OCI-LY1 (cell line): ENCODE results near the gene OR2D2.
A peak's percentile ranks its signal among the peaks of the same experiment; 100 is the strongest.

Source experiments
- H2AFZ ChIP-seq: fragments of 200-600 bp; sonication (generic), shearing (Covaris generic); 2 replicates; pipeline ENCODE4 v1.6.0; 2014; ENCODE audit warnings: antibody characterized with exemption, mild to moderate bottlenecking, low read length
- H3F3A ChIP-seq: fragments of 200-600 bp; sonication (generic), shearing (Covaris generic); 2 replicates; pipeline ENCODE4 v1.6.0; 2014; ENCODE audit warnings: mild to moderate bottlenecking, antibody characterized with exemption, low read length, moderate library complexity; ENCODE audit not compliant: insufficient read depth
- H3K27ac ChIP-seq: fragments of 200-600 bp; sonication (generic); 2 replicates; pipeline ENCODE4 v1.5.1; 2014; ENCODE audit warnings: low read length, mixed run types, mild to moderate bottlenecking, low read depth; ENCODE audit not compliant: poor library complexity, severe bottlenecking
- H3K27me3 ChIP-seq: fragments of 200-600 bp; sonication (generic); 2 replicates; pipeline ENCODE4 v1.6.0; 2014; ENCODE audit warnings: antibody characterized with exemption, mild to moderate bottlenecking, low read length, moderate library complexity; ENCODE audit not compliant: insufficient read depth
- H3K36me3 ChIP-seq: fragments of 200-600 bp; sonication (generic); 2 replicates; pipeline ENCODE4 v1.6.1; 2014; ENCODE audit warnings: mild to moderate bottlenecking, antibody characterized with exemption, low read length, moderate library complexity, mixed read lengths; ENCODE audit not compliant: insufficient read depth
- H3K4me1 ChIP-seq: fragments of 200-600 bp; sonication (generic); 2 replicates; pipeline ENCODE4 v1.5.1; 2014; ENCODE audit warnings: mild to moderate bottlenecking, low read length, moderate library complexity; ENCODE audit not compliant: insufficient read depth, severe bottlenecking
- H3K4me2 ChIP-seq: fragments of 200-600 bp; sonication (generic), shearing (Covaris generic); 2 replicates; pipeline ENCODE4 v1.6.1; 2014; ENCODE audit warnings: low read length
- H3K4me3 ChIP-seq: fragments of 200-600 bp; sonication (generic); 2 replicates; pipeline ENCODE4 v1.5.1; 2014; ENCODE audit warnings: low read length, low read depth, mild to moderate bottlenecking, mixed read lengths; ENCODE audit not compliant: poor library complexity, severe bottlenecking
- H3K79me2 ChIP-seq: fragments of 200-600 bp; shearing (Covaris generic); 2 replicates; pipeline ENCODE4 v1.6.1; 2016; ENCODE audit warnings: mixed run types, low read length, mixed read lengths; ENCODE audit not compliant: insufficient read depth
- H3K9ac ChIP-seq: fragments of 200-600 bp; sonication (generic), shearing (Covaris generic); 2 replicates; pipeline ENCODE4 v1.6.1; 2014; ENCODE audit warnings: mild to moderate bottlenecking, low read length, mixed read lengths
- H3K9me2 ChIP-seq: fragments of 200-600 bp; sonication (generic), shearing (Covaris generic); 2 replicates; pipeline ENCODE4 v1.6.1; 2014; ENCODE audit warnings: low read depth, mild to moderate bottlenecking, low read length, mixed read lengths
- H3K9me3 ChIP-seq: fragments of 200-600 bp; shearing (Covaris generic); 2 replicates; pipeline ENCODE4 v1.6.1; 2014; ENCODE audit warnings: low read length, mixed read lengths
- H4K20me1 ChIP-seq: fragments of 200-600 bp; sonication (generic), shearing (Covaris generic); 2 replicates; pipeline ENCODE4 v1.6.0; 2016; ENCODE audit warnings: mild to moderate bottlenecking, low read length; ENCODE audit not compliant: insufficient read depth
- CTCF ChIP-seq: fragments of 200-600 bp; sonication (generic), shearing (Covaris generic); IDR thresholded peaks from 2 replicates; pipeline ENCODE4 v1.5.1; 2017; ENCODE audit warnings: mild to moderate bottlenecking, antibody characterized with exemption, low read length, moderate library complexity, mixed read lengths
- EZH2 ChIP-seq: fragments of 200-600 bp; sonication (generic), shearing (Covaris generic); IDR thresholded peaks from 2 replicates; pipeline ENCODE4 v1.8.0; 2017; ENCODE audit warnings: borderline replicate concordance, mixed run types, mild to moderate bottlenecking, antibody characterized with exemption, low read length, moderate library complexity, mixed read lengths

The OR2D2 gene

GRCh38 chr11:6926208-6927029 is 34.1 kb upstream of the OR2D2 start, which contains the start of gene ZNF215:
Gene ZNF215 (plus strand): TSS chr11:6926426. CDS start chr11:6932273, 5,847 bp downstream.
- H3K9ac ChIP-seq, result peak within 1 kb of the TSS; percentile 85
- H3F3A ChIP-seq, result no peaks in the 10 kb centered on the region
- peaks cover 34% of the 10 kb centered on the region for H3K4me1 ChIP-seq
- H2AFZ ChIP-seq, result peak within 1 kb of the TSS; percentile 12; the same call in 1 of the 2 replicates
- H3K79me2 ChIP-seq, result peaks cover 7% of the 10 kb centered on the region; the same call in 1 of the 2 replicates
- H4K20me1 ChIP-seq, result no peaks in the 10 kb centered on the region
- TF ChIP-seq EZH2 (no peak), CTCF (no peak)
- H3K36me3 ChIP-seq, result peaks cover 29% of the 10 kb centered on the region
- no peaks in the 10 kb centered on the region for H3K9me3 ChIP-seq
- peak within 1 kb of the TSS; percentile 92 for H3K4me3 ChIP-seq
- peak within 1 kb of the TSS; percentile 94 for H3K4me2 ChIP-seq
- H3K9me2 ChIP-seq, result no peaks in the 10 kb centered on the region
- peak within 1 kb of the TSS; percentile 80 for H3K27ac ChIP-seq
- no peaks in the 10 kb centered on the region for H3K27me3 ChIP-seq

- TF ChIP-seq CTCF (no peak), EZH2 (no peak)
- H3K36me3 ChIP-seq, result peaks cover 22% of the 10 kb centered on the region
- H3K4me2 ChIP-seq, result peak overlapping the region; percentile 94
- no peaks in the 10 kb centered on the region for H3K9me2 ChIP-seq
- H3K4me1 ChIP-seq, result peaks cover 34% of the 10 kb centered on the region
- H3F3A ChIP-seq, result no peaks in the 10 kb centered on the region
- peak overlapping the region; percentile 11; the same call in 1 of the 2 replicates for H2AFZ ChIP-seq
- H4K20me1 ChIP-seq, result no peaks in the 10 kb centered on the region
- H3K9ac ChIP-seq, result peak overlapping the region; percentile 85
- peak overlapping the region; percentile 92 for H3K4me3 ChIP-seq
- H3K9me3 ChIP-seq, result no peaks in the 10 kb centered on the region
- peak overlapping the region; percentile 80 for H3K27ac ChIP-seq
- H3K79me2 ChIP-seq, result peaks cover 7% of the 10 kb centered on the region; the same call in 1 of the 2 replicates
- H3K27me3 ChIP-seq, result no peaks in the 10 kb centered on the region
Measured at GRCh38 chr11:6925636-6926207, 33.4 kb upstream of the OR2D2 start.

- Histone ChIP-seq H3K9me2 (no peaks in the 10 kb centered on the region), H2AFZ (no peak overlapping the region), H3K79me2 (peaks cover 7% of the 10 kb centered on the region; the same call in 1 of the 2 replicates), H3K27me3 (no peaks in the 10 kb centered on the region), H4K20me1 (no peaks in the 10 kb centered on the region), H3K4me3 (no peak overlapping the region), H3K4me1 (peaks cover 34% of the 10 kb centered on the region), H3K9me3 (no peaks in the 10 kb centered on the region), H3K27ac (peak overlapping the region; percentile 80), H3K9ac (no peak overlapping the region), H3K36me3 (peaks cover 16% of the 10 kb centered on the region), H3K4me2 (no peak overlapping the region), H3F3A (no peaks in the 10 kb centered on the region)
- no peak for TF ChIP-seq CTCF
- TF ChIP-seq EZH2, result no peak
Measured at GRCh38 chr11:6925007-6925577, 32.8 kb upstream of the OR2D2 start.
